GM23338 (cell line): Measurements from ENCODE around the gene RMND5B. TPM values are rescaled to one million over a fixed set of nuclear protein-coding genes. Genes with fewer than 3 reads are reported as not detected.
A peak's percentile ranks its signal among the peaks of the same experiment; 100 is the strongest.

Experiments used
- ATAC-seq: fragments of 200-7000 bp; cut with Tn5 transposase; 3 replicates; pipeline ENCODE4 v1.9.1; 2020
- DNase-seq: peaks from one replicate; pipeline ENCODE4 v3.0.0-alpha.2; 2015; ENCODE audit warnings: low spot score
- H2AFZ ChIP-seq: fragments of 200-600 bp; sonication (generic); 2 replicates; pipeline ENCODE4 v1.8.0; 2016; ENCODE audit warnings: antibody characterized with exemption, mild to moderate bottlenecking, moderate library complexity
- H3F3A ChIP-seq: fragments of 200-600 bp; sonication (generic); replicated peaks from 2 replicates; pipeline ENCODE4 v1.8.0; 2017; ENCODE audit warnings: antibody characterized with exemption, mixed run types, low read depth
- H3K27ac ChIP-seq: fragments of 200-600 bp; sonication (generic); 2 replicates; pipeline ENCODE4 v1.6.1; 2016; ENCODE audit warnings: low read depth
- H3K27me3 ChIP-seq: fragments of 200-600 bp; sonication (generic); 2 replicates; pipeline ENCODE4 v1.8.0; 2016; ENCODE audit warnings: mild to moderate bottlenecking, mixed run types, moderate library complexity; ENCODE audit not compliant: insufficient read depth
- H3K36me3 ChIP-seq: fragments of 200-600 bp; sonication (generic); 2 replicates; pipeline ENCODE4 v1.8.0; 2016; ENCODE audit warnings: mild to moderate bottlenecking; ENCODE audit not compliant: insufficient read depth
- H3K4me1 ChIP-seq: fragments of 200-600 bp; sonication (generic); 2 replicates; pipeline ENCODE4 v1.8.0; 2016; ENCODE audit warnings: mild to moderate bottlenecking, moderate library complexity; ENCODE audit not compliant: insufficient read depth
- H3K4me2 ChIP-seq: fragments of 200-600 bp; sonication (generic); 2 replicates; pipeline ENCODE4 v1.7.1; 2017; ENCODE audit warnings: mixed run types
- H3K4me3 ChIP-seq: fragments of 200-600 bp; sonication (generic); 2 replicates; pipeline ENCODE4 v1.6.1; 2016; ENCODE audit warnings: mixed run types
- H3K79me2 ChIP-seq: fragments of 200-600 bp; sonication (generic); replicated peaks from 2 replicates; pipeline ENCODE4 v1.8.0; 2017; ENCODE audit warnings: mild to moderate bottlenecking; ENCODE audit not compliant: insufficient read depth
- H3K9me2 ChIP-seq: fragments of 200-600 bp; sonication (generic); 2 replicates; pipeline ENCODE4 v1.8.0; 2017; ENCODE audit not compliant: insufficient read depth
- H4K20me1 ChIP-seq: fragments of 200-600 bp; sonication (generic); replicated peaks from 2 replicates; pipeline ENCODE4 v1.8.0; 2017; ENCODE audit warnings: mild to moderate bottlenecking; ENCODE audit not compliant: insufficient read depth
- H3K27ac Mint-ChIP-seq: 2 replicates; pipeline ENCODE4 v1.8.0; 2020; ENCODE audit warnings: inconsistent platforms, mild to moderate bottlenecking, moderate library complexity, mixed read lengths
- H3K27me3 Mint-ChIP-seq: 3 replicates; pipeline ENCODE4 v1.8.0; 2022; ENCODE audit warnings: low read depth, mild to moderate bottlenecking, moderate library complexity, mixed read lengths, inconsistent platforms; ENCODE audit not compliant: insufficient read depth, poor library complexity
- H3K36me3 Mint-ChIP-seq: 3 replicates; pipeline ENCODE4 v1.8.0; 2021; ENCODE audit warnings: low read depth, mild to moderate bottlenecking, inconsistent platforms, moderate library complexity, mixed read lengths
- H3K4me1 Mint-ChIP-seq: 3 replicates; pipeline ENCODE4 v1.8.0; 2020; ENCODE audit warnings: mild to moderate bottlenecking, inconsistent platforms, mixed read lengths
- H3K4me3 Mint-ChIP-seq: 3 replicates; pipeline ENCODE4 v1.8.0; 2021; ENCODE audit warnings: moderate library complexity, mild to moderate bottlenecking, inconsistent platforms, mixed read lengths
- H3K9me3 Mint-ChIP-seq: 3 replicates; pipeline ENCODE4 v1.8.0; 2020; ENCODE audit warnings: moderate library complexity, mild to moderate bottlenecking, inconsistent platforms, mixed read lengths
- CREB1 ChIP-seq: fragments of 250-450 bp; sonication (Bioruptor Pico); IDR thresholded peaks from 2 replicates; pipeline ENCODE4 v1.5.0; 2020; ENCODE audit warnings: low read depth, mild to moderate bottlenecking, moderate library complexity
- EZH2 ChIP-seq: fragments of 200-600 bp; sonication (generic); IDR thresholded peaks from one replicate; pipeline ENCODE4 v1.8.0; 2017; ENCODE audit warnings: antibody characterized with exemption, mild to moderate bottlenecking, low read depth; ENCODE audit not compliant: unreplicated experiment
- EZH2phosphoT487 ChIP-seq: fragments of 200-600 bp; sonication (generic); IDR thresholded peaks from one replicate; pipeline ENCODE4 v1.8.1; 2018; ENCODE audit warnings: antibody characterized with exemption; ENCODE audit not compliant: unreplicated experiment
- JUNB ChIP-seq: IDR thresholded peaks from one replicate; pipeline ENCODE4 v1.6.1; 2016; ENCODE audit warnings: antibody characterized with exemption; ENCODE audit not compliant: unreplicated experiment
- NANOG ChIP-seq: IDR thresholded peaks from 2 replicates; pipeline ENCODE4 v1.6.1; 2016; ENCODE audit warnings: antibody characterized with exemption, borderline replicate concordance
- POLR2AphosphoS5 ChIP-seq: IDR thresholded peaks from 2 replicates; pipeline ENCODE4 v1.6.1; 2016; ENCODE audit warnings: antibody characterized with exemption, low read depth
- STAT1 ChIP-seq: IDR thresholded peaks from one replicate; pipeline ENCODE4 v1.6.1; 2016; ENCODE audit warnings: antibody characterized with exemption; ENCODE audit not compliant: unreplicated experiment
- ZNF114 ChIP-seq: fragments of 250-450 bp; sonication (Bioruptor Pico); IDR thresholded peaks from 2 replicates; pipeline ENCODE4 v1.5.0; 2020; ENCODE audit warnings: mild to moderate bottlenecking, moderate library complexity
- ZNF331 ChIP-seq: fragments of 250-450 bp; sonication (Bioruptor Pico); IDR thresholded peaks from 2 replicates; pipeline ENCODE4 v1.5.0; 2020; ENCODE audit warnings: low read depth, mild to moderate bottlenecking, moderate library complexity
- polyA plus RNA-seq: library from polyadenylated mRNA; unstranded; fragments of >200 nt; fragmentation: Nextera tagmentation; extraction: Ambion mirVana; gene quantifications from 2 replicates; pipeline ENCODE4 v1.2.1, GENCODE V29; 2016
- total RNA-seq: library from RNA; depleted of rRNA; stranded (reverse); fragments of >200 nt; shearing (Covaris generic); gene quantifications from 2 replicates; pipeline ENCODE4 v1.2.3, GENCODE V29; 2014
- TF ChIP-seq, protein P1 (sequence below), 2 experiments: fragments of 200-600 bp in 1 of 2; sonication (generic) in 1 of 2; conservative IDR thresholded peaks; 2 replicates each; pipeline versions ENCODE4 v1.5.1 to v1.6.1; 2016 to 2017; ENCODE audit warnings: antibody characterized with exemption in 2 of 2, low read depth in 2 of 2, mild to moderate bottlenecking in 2 of 2, moderate library complexity in 1 of 2
- TF ChIP-seq, protein P2 (sequence below): IDR thresholded peaks from one replicate; pipeline ENCODE4 v1.6.1; 2018; ENCODE audit warnings: antibody characterized with exemption; ENCODE audit not compliant: unreplicated experiment
- TF ChIP-seq, protein P3 (sequence below): IDR thresholded peaks from 2 replicates; pipeline ENCODE4 v1.6.1; 2016; ENCODE audit warnings: antibody characterized with exemption
- TF ChIP-seq, protein P4 (sequence below): fragments of 250-450 bp; sonication (Bioruptor Pico); IDR thresholded peaks from 2 replicates; pipeline ENCODE4 v1.5.0; 2020; ENCODE audit warnings: mild to moderate bottlenecking, moderate library complexity

The RMND5B gene
- total and polyA plus RNA-seq, 2 experiments from 2014 or later, result 47.5 to 101 TPM

DNA sequence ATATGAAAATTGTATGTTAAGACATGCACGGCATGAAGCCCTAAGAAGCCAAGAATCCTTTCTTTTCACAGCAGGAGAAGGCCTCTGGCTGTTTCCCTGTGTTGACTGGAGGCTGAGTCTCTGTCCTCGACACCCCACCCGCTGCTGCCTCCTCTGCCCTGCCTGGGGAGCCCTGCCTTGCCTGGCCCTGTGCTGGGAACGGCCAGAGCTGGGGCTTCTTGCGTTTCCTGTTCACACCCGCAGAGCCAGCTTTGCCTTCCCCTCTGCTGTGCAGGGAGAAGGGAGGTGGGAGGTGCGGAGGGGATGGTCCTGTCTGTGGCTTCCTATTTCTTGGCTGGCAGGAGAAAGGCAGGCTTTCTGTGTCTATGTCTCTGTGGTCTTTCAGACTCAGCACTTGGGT, 63.2 kb downstream of the RMND5B start:
- Mint-ChIP-seq H3K9me3 (peaks cover 38% of the 10 kb centered on the region), H3K36me3 (peaks cover 24% of the 10 kb centered on the region), H3K4me3 (no peak overlapping the region), H3K27me3 (peaks cover 17% of the 10 kb centered on the region), H3K27ac (no peak overlapping the region), H3K4me1 (peaks cover 20% of the 10 kb centered on the region)
- H3K4me2 ChIP-seq, result no peak overlapping the region
- ATAC-seq (peak; percentile 44), DNase-seq (no peak)
- 0 out of 2 replicates have a peak, but pooled peaks cover 3% of the 10 kb centered on the region for H3F3A ChIP-seq
- H3K36me3 ChIP-seq, result 0 out of 2 replicates have a peak, but pooled peaks cover 2% of the 10 kb centered on the region
- no peaks in the 10 kb centered on the region for H3K79me2 ChIP-seq
- H3K27me3 ChIP-seq, result no peaks in the 10 kb centered on the region
- no peak for TF ChIP-seq NANOG
- TF ChIP-seq ZNF114, result no peak
- TF ChIP-seq, protein P1, sequence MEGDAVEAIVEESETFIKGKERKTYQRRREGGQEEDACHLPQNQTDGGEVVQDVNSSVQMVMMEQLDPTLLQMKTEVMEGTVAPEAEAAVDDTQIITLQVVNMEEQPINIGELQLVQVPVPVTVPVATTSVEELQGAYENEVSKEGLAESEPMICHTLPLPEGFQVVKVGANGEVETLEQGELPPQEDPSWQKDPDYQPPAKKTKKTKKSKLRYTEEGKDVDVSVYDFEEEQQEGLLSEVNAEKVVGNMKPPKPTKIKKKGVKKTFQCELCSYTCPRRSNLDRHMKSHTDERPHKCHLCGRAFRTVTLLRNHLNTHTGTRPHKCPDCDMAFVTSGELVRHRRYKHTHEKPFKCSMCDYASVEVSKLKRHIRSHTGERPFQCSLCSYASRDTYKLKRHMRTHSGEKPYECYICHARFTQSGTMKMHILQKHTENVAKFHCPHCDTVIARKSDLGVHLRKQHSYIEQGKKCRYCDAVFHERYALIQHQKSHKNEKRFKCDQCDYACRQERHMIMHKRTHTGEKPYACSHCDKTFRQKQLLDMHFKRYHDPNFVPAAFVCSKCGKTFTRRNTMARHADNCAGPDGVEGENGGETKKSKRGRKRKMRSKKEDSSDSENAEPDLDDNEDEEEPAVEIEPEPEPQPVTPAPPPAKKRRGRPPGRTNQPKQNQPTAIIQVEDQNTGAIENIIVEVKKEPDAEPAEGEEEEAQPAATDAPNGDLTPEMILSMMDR (conservative IDR thresholded peaks at IDR 0.05; ENCODE audit: low read depth in 2 of 2), result no peak
- TF ChIP-seq ZNF331 (CRISPR knock-in tag), result no peak
- TF ChIP-seq EZH2, result no peak
- TF ChIP-seq STAT1, result no peak
- TF ChIP-seq POLR2AphosphoS5, result no peak
- TF ChIP-seq CREB1 (CRISPR knock-in tag), result no peak
- no peak for TF ChIP-seq JUNB
- TF ChIP-seq, protein P2, sequence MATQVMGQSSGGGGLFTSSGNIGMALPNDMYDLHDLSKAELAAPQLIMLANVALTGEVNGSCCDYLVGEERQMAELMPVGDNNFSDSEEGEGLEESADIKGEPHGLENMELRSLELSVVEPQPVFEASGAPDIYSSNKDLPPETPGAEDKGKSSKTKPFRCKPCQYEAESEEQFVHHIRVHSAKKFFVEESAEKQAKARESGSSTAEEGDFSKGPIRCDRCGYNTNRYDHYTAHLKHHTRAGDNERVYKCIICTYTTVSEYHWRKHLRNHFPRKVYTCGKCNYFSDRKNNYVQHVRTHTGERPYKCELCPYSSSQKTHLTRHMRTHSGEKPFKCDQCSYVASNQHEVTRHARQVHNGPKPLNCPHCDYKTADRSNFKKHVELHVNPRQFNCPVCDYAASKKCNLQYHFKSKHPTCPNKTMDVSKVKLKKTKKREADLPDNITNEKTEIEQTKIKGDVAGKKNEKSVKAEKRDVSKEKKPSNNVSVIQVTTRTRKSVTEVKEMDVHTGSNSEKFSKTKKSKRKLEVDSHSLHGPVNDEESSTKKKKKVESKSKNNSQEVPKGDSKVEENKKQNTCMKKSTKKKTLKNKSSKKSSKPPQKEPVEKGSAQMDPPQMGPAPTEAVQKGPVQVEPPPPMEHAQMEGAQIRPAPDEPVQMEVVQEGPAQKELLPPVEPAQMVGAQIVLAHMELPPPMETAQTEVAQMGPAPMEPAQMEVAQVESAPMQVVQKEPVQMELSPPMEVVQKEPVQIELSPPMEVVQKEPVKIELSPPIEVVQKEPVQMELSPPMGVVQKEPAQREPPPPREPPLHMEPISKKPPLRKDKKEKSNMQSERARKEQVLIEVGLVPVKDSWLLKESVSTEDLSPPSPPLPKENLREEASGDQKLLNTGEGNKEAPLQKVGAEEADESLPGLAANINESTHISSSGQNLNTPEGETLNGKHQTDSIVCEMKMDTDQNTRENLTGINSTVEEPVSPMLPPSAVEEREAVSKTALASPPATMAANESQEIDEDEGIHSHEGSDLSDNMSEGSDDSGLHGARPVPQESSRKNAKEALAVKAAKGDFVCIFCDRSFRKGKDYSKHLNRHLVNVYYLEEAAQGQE, result no peak
- no peak for TF ChIP-seq EZH2phosphoT487
- TF ChIP-seq, protein P3, sequence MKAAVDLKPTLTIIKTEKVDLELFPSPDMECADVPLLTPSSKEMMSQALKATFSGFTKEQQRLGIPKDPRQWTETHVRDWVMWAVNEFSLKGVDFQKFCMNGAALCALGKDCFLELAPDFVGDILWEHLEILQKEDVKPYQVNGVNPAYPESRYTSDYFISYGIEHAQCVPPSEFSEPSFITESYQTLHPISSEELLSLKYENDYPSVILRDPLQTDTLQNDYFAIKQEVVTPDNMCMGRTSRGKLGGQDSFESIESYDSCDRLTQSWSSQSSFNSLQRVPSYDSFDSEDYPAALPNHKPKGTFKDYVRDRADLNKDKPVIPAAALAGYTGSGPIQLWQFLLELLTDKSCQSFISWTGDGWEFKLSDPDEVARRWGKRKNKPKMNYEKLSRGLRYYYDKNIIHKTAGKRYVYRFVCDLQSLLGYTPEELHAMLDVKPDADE, result no peak
- TF ChIP-seq, protein P4, sequence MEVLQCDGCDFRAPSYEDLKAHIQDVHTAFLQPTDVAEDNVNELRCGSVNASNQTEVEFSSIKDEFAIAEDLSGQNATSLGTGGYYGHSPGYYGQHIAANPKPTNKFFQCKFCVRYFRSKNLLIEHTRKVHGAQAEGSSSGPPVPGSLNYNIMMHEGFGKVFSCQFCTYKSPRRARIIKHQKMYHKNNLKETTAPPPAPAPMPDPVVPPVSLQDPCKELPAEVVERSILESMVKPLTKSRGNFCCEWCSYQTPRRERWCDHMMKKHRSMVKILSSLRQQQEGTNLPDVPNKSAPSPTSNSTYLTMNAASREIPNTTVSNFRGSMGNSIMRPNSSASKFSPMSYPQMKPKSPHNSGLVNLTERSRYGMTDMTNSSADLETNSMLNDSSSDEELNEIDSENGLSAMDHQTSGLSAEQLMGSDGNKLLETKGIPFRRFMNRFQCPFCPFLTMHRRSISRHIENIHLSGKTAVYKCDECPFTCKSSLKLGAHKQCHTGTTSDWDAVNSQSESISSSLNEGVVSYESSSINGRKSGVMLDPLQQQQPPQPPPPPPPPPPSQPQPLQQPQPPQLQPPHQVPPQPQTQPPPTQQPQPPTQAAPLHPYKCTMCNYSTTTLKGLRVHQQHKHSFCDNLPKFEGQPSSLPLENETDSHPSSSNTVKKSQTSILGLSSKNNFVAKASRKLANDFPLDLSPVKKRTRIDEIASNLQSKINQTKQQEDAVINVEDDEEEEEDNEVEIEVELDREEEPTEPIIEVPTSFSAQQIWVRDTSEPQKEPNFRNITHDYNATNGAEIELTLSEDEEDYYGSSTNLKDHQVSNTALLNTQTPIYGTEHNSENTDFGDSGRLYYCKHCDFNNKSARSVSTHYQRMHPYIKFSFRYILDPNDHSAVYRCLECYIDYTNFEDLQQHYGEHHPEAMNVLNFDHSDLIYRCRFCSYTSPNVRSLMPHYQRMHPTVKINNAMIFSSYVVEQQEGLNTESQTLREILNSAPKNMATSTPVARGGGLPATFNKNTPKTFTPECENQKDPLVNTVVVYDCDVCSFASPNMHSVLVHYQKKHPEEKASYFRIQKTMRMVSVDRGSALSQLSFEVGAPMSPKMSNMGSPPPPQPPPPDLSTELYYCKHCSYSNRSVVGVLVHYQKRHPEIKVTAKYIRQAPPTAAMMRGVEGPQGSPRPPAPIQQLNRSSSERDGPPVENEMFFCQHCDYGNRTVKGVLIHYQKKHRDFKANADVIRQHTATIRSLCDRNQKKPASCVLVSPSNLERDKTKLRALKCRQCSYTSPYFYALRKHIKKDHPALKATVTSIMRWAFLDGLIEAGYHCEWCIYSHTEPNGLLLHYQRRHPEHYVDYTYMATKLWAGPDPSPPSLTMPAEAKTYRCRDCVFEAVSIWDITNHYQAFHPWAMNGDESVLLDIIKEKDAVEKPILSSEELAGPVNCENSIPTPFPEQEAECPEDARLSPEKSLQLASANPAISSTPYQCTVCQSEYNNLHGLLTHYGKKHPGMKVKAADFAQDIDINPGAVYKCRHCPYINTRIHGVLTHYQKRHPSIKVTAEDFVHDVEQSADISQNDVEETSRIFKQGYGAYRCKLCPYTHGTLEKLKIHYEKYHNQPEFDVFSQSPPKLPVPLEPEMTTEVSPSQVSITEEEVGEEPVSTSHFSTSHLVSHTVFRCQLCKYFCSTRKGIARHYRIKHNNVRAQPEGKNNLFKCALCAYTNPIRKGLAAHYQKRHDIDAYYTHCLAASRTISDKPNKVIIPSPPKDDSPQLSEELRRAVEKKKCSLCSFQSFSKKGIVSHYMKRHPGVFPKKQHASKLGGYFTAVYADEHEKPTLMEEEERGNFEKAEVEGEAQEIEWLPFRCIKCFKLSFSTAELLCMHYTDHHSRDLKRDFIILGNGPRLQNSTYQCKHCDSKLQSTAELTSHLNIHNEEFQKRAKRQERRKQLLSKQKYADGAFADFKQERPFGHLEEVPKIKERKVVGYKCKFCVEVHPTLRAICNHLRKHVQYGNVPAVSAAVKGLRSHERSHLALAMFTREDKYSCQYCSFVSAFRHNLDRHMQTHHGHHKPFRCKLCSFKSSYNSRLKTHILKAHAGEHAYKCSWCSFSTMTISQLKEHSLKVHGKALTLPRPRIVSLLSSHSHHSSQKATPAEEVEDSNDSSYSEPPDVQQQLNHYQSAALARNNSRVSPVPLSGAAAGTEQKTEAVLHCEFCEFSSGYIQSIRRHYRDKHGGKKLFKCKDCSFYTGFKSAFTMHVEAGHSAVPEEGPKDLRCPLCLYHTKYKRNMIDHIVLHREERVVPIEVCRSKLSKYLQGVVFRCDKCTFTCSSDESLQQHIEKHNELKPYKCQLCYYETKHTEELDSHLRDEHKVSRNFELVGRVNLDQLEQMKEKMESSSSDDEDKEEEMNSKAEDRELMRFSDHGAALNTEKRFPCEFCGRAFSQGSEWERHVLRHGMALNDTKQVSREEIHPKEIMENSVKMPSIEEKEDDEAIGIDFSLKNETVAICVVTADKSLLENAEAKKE (CRISPR knock-in tag), result no peak
- H3K27ac ChIP-seq, result no peak overlapping the region
- no peaks in the 10 kb centered on the region for H3K4me1 ChIP-seq
- no peak overlapping the region for H2AFZ ChIP-seq
- no peaks in the 10 kb centered on the region for H4K20me1 ChIP-seq
- no peaks in the 10 kb centered on the region for H3K9me2 ChIP-seq
- no peak overlapping the region for H3K4me3 ChIP-seq
